Liver (tissue), 3 donors: ENCODE data around the gene APP.

Experiments used
- ATF3 ChIP-seq: IDR thresholded peaks from 2 replicates; pipeline ENCODE4 v1.6.1; 2016; ENCODE audit warnings: antibody characterized with exemption
- EGR1 ChIP-seq, 2 donors: IDR thresholded peaks; 2 replicates each; pipeline ENCODE4 v1.6.1; 2016 to 2018; ENCODE audit warnings: antibody characterized with exemption in 2 of 2, low read depth in 2 of 2
- TAF1 ChIP-seq: conservative IDR thresholded peaks from 2 replicates; pipeline ENCODE4 v1.6.1; 2016; ENCODE audit warnings: antibody characterized with exemption, mild to moderate bottlenecking
- YY1 ChIP-seq: IDR thresholded peaks from 2 replicates; pipeline ENCODE4 v1.6.1; 2016; ENCODE audit warnings: antibody characterized with exemption, mild to moderate bottlenecking
- TF ChIP-seq, protein P1 (sequence below): IDR thresholded peaks from 2 replicates; pipeline ENCODE4 v1.6.1; 2016; ENCODE audit warnings: antibody characterized with exemption
- TF ChIP-seq, protein P2 (sequence below): fragments of 150-350 bp; IDR thresholded peaks from 2 replicates; pipeline ENCODE4 v1.5.1; 2017; ENCODE audit warnings: improper control_type of control experiment, low read depth, low read length; ENCODE audit not compliant: missing input control
- donor health status: healthy.
- donor health status: healthy.

DNA sequence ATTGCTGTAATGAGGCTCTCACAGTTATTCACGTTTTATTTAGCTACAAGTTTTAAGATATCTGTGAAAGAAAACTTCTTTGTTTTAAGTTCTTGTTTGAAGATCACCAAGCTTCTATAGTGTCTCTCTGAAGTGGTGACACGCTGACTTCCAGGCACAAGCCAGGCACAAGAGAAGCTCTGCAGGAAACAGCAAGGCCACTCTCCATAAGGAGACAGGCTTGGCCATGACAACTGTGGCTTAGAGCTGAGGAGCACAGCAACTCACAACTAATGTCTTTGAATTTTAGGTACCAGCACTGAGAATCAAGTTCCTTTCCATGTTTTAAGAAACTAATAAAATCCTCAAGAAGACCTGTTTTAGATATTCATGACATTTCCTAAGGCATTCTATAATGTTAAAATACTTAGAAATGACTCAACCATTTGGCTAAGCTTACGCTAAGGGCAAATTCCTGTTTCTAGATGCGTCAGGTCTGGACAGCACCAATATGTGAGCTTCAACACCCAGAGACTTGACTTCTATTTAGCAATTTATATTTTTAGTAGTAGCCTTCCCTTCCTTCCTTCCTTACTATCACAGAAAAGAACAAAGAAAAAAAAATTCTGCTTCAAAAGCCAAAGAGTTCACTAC, 40.2 kb downstream of the APP start:
- TF ChIP-seq, protein P1, sequence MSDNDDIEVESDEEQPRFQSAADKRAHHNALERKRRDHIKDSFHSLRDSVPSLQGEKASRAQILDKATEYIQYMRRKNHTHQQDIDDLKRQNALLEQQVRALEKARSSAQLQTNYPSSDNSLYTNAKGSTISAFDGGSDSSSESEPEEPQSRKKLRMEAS, result no peak
- TF ChIP-seq, protein P2, sequence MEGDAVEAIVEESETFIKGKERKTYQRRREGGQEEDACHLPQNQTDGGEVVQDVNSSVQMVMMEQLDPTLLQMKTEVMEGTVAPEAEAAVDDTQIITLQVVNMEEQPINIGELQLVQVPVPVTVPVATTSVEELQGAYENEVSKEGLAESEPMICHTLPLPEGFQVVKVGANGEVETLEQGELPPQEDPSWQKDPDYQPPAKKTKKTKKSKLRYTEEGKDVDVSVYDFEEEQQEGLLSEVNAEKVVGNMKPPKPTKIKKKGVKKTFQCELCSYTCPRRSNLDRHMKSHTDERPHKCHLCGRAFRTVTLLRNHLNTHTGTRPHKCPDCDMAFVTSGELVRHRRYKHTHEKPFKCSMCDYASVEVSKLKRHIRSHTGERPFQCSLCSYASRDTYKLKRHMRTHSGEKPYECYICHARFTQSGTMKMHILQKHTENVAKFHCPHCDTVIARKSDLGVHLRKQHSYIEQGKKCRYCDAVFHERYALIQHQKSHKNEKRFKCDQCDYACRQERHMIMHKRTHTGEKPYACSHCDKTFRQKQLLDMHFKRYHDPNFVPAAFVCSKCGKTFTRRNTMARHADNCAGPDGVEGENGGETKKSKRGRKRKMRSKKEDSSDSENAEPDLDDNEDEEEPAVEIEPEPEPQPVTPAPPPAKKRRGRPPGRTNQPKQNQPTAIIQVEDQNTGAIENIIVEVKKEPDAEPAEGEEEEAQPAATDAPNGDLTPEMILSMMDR, result no peak
- no peak for TF ChIP-seq EGR1 (IDR thresholded peaks at IDR 0.05; ENCODE audit: low read depth in 2 of 2)
- no peak for TF ChIP-seq YY1
- TF ChIP-seq TAF1, result no peak
- TF ChIP-seq ATF3, result no peak
